ENCODE results near the gene ABLIM2. TPM values are rescaled to one million over a fixed set of nuclear protein-coding genes. Genes with fewer than 3 reads are reported as not detected.
"Not testable (repeated sequence)": the region's sequence is repeated elsewhere in the genome, so short reads cannot be mapped to it uniquely, and the experiment has no call there.

ABLIM2 gene
- total RNA-seq, 1 donor from 2014 or later, result 34.1 TPM

DNA sequence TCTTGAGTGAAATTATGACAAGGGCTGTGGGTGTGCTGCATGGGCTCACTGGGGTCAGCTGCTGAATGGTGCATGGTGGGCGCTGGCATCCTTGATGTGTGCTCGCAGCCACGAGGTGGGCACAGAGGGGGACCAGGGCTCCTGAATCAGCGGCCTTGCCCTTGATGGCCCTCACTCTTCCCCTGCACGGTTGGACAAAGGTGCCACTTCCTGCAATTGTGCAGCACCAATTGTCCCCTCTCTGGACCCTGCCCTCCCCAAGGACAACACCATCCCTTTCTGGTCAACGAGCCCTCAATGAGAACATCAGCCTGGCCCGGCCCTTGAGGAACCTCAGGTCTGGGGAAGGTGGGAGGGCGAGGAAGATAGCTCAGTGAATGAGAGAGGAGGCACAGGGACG is 16.1 kb downstream of the ABLIM2 start:
- no peak for DNase-seq (ENCODE audit: low spot score)

DNA sequence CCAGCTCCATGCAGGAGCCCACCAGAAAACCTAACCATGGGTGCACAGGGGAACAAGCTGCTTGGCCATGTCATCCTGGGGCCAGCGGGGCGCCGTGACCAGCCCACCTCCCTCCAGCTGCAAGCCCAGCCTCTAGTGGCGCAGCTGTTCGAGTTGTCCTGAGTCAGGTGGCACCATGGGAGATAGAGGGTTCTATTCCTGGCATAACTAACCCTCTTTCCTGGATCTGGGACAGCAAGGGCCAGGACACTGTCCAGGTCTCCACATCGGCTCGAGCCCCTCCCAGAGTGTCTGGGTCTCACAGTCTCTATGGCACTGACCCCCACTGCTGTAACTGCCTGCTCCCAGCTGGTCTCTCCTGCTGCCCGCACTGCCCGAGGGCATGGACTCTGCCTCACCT is 16.7 kb downstream of the ABLIM2 start:
- no peak for DNase-seq (ENCODE audit: low spot score)

DNA sequence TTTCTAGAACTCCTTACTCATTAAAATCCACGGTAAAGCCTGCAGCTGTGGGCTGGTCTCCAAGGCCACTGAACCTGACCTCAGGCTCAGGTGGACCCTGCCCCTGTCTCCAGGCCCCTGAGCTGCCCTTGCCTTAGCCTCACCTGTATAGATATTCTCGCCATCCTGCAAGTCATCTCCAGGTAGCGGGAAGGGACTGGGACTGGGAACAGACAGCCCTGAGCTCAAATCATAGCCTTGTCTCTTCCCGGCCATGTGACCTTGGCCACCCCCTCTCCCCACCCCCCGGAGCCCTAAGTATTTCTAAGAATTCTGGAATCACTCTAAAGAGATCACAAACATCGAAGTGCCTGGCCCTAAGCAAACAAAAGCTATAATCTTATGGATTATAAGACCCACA is 17.7 kb downstream of the ABLIM2 start:
- DNase-seq (ENCODE audit: low spot score), result no peak

DNA sequence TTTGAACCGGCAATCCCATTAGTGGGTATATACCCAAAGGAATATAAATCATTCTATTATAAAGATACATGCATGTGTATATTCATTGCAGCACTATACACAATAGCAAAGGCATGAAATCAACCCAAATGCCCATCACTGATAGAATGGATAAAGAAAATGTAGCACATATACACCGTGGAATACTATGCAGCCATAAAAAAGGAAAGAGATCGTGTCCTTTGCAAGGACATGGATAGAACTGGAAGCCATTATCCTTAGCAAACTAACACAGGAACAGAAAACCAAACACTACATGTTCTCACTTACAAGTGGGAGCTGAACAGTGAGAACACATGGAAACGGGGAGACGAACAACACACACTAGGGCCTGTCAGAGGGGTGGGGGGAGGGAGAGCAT is 18.9 kb downstream of the ABLIM2 start:
- not testable (repeated sequence) for DNase-seq (ENCODE audit: low spot score)

DNA sequence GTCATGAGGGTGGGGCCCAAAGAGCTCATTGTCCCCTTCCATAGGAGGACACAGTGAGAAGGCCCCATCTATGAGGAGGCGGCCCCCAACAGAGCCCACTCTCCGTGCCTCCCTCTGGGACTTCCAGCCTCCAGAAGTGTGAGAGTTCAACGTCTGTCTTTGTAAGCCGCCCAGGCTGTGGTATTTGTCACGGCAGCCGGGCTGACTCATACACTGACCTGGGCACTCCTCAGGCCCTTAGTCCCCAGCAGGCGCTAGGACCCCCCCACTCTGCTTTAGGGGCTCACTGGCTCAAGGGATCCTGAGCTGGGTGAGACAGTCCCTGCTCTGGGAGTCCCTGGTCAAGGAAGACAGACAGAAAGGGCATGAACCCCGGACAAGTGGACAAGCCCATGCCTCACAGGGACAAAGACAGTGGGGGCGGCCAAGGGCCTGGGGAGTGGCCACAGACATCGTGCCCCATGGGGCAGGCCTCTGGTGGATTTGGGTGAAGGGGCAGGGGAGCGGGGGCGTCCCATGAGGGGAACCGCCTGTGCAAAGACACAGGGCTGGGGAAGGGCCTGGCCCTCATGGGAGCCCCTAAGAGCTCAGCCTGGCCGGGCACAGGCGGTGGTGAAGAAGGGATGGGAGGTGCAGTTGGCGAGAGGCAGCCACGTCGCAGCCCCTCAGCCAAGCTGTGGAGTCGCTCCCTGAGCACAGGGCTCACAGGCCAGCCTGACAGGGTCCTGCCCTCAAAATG is 21.5 kb downstream of the ABLIM2 start:
- no peak for DNase-seq (ENCODE audit: low spot score)

DNA sequence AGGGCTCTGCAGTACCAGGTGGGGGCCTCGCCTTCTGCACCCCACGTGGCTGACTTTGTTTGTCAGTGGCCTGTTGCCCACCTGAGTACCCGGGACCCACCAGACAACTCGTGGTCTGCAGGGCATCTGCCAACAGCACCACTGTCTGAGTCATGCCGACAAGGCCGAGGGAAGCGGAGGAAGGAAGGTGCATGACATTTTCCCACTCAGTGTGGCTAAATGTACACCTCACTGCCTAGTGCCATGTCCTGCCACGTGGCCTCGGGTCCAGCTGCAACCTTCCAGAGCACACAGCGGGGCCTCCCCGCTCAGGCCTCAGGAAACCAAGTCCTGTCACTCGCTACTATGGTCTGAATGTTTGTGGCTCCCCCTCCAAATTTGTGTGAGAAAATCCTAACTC is 22.1 kb downstream of the ABLIM2 start:
- no peak for DNase-seq (ENCODE audit: low spot score)

DNA sequence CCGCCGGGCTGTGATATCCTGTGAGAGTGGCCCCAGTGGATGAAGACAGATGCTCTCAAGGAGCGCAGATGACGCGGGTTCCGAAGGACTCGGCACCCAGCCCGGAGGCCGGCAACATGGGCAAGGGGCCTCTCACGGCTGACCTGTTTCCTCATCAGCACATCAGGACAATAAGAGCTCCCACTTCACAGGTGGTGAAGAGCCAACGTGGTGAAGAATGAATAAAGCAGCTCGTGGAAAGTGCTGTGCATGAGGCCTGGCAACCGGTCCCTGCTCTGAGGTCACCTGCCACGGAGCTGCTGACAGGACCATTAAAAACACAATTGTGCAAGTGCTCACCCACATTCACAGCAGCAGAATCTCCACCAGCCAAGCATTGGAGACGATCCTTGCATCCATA is 22.9 kb downstream of the ABLIM2 start:
- no peak for DNase-seq (ENCODE audit: low spot score)

DNA sequence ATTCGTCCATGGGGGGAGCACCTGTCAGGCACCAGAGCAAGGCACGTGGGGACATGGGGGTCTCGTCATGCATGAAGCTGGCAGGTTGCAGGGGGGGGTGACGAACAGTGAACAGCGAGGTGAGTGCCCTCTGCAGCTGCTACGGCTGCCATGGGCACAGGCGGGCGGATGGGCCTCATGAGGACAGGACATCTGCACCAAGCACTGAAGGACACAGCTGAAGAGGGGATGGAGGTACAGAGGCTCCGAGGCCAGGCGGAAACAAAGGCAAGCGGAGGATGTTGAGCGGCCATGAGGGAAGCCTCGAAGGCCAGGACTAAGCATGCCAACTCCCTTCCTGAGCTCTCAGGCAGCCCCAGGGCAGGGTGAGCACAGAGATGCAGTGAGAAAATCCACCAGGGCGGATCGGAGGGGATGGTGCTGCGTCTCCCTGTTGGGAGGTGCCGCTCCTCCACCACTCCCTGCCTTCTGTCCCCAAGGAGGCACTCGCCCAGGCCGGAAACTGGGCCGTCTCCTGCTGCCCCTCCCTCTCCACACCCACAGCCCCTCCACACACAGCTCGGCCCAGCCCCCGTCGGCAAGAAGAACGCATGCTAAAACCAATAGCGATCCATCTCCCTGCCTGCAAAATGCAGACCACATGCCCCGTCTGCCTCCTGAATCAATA is 24.6 kb downstream of the ABLIM2 start:
- no peak for DNase-seq (ENCODE audit: low spot score)

DNA sequence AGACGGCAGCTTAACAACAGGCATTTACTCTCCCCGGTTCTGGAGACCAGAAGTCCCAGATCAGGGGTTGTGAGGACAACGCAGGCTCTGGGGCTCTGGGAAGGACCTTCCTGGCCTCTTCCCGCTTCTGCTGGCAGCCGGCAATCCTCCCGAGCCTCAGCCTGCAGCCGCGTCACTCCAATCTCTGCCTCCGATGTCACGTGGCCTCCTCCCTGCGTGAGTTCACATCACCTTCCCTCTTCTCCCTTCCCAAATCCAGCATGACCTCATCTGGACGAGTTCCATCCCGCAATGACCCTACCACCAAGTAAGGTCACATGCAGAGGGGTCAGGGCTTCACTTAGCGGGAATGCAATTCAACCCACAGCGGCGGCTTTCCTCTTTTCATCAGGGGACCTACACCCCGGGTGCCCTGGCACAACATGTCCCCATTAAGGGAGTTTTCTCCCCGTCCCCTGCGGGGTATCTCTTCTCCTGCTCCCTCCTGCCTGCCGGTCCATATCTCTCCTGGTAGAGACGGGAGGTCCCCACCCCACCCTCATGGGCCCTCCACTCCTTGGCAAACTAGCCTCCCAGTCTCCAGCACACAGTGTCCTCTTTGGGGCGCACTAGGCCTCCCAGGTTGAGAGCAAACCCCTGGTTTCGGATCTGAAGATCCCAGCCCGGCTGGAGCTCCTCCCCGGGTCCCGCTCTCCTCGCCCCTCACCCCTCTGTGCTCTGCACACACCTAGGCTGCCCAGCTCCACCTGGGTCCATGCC is 25.5 kb downstream of the ABLIM2 start:
- no peak for DNase-seq (ENCODE audit: low spot score)

DNA sequence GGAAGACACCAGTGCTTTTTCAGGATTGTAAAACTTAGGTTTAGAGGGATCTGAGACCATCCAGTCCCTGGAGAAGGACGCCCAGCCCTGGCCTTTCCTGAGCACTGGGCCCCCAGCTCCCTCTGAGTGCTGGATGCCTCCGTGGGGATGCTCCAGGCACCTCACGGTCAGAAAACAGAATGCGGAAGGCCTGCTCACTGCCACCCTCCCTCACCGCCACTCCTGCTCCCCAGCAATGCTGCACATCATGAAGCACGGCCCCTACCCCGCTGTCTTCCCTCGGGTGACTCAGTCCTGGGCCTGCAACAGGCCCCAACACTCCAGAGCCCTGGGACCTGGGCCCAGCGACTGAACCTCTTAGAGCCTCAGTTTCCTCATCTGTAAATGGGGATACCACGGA is 26.2 kb downstream of the ABLIM2 start:
- DNase-seq (ENCODE audit: low spot score), result no peak

DNA sequence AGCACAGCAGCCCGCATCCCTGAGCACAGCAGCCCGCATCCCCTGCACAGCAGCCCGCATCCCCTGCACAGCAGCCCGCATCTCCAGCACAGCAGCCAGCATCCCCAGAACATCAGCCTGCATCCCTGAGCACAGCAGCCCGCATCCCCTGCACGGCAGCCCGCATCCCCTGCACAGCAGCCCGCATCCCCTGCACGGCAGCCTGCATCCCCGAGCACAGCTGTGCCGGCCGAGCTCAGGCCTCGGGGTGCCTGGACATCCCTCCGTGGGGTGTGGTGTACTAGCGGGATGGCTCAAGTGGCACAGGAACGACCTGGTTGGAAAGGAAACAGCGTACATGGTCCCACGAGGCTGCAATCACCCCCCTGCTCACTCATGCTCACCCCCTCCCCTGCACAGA is 26.8 kb downstream of the ABLIM2 start:
- DNase-seq (ENCODE audit: low spot score), result no peak

DNA sequence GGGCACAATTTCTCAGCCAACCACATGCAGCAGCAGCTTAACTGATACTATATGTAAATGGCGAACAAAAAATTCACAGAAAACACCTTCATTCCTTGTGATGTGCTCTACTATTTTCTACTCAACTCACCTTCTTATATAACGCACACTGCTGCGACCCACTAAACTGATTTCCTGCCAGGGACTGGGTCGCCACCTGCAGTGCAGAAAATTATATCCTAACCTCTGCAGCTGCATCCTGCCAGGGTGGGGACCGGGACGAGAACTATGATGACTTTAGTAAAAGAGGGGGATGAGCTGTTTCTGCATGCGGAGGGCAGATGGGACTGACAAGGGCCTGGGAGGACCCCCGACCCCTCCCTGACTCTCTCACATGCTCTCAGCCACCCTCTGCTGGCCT is 27.4 kb downstream of the ABLIM2 start:
- no peak for DNase-seq (ENCODE audit: low spot score)

DNA sequence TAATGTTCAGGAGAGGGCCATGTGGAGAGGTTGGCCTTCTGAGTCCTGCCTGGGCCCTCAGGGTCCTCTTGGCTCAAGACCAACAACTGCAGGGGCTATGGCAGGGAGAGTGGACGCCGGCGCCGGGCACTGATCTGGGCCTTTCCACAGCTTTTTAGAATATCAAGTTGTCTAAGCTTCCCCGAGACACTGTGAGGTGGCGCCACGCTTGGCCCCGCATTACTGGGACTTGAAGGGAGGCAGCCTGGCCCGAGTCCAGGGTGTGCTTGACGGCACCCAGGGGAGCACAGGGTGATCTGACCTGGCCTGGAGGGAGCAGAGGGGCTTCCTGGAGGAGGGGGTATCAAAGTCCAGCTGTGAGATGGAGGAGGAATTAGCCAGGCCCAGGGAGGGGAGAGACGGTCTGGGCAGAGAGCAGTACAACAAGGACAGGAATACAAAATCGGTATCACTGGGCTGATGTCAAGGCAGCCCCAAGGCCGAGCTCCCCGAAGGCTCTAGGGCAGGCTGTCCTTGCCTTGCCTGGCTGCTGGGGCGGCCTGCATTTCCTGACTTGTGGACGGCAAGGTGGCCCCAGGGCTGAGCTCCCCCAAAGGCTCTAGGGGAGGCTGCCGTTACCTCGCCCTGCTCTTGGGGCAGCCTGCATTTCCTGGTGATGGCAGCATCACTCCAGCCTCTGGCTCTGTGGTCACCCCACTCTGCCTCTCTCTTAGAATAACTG is 28.1 kb downstream of the ABLIM2 start:
- no peak for DNase-seq (ENCODE audit: low spot score)

DNA sequence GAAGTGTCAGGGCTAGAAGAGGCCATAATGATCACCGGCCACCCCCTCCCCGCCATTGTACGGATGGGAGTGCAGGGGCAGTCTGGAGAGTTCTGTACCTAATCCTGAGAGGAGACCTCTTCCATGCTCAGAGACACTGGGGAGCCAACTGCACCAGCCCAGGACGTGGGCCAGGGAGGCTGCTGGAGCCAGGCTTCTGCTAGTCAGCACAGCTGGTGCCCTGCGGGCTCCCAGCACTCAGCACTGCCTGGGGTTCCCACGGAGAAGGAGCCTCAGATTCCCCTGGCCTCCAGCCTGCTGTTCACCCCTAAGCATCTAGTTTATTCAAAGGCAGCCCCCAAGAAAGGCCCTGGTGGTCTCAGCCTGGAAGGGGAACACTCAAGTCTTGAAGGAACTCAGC is 28.8 kb downstream of the ABLIM2 start:
- DNase-seq (ENCODE audit: low spot score), result no peak

DNA sequence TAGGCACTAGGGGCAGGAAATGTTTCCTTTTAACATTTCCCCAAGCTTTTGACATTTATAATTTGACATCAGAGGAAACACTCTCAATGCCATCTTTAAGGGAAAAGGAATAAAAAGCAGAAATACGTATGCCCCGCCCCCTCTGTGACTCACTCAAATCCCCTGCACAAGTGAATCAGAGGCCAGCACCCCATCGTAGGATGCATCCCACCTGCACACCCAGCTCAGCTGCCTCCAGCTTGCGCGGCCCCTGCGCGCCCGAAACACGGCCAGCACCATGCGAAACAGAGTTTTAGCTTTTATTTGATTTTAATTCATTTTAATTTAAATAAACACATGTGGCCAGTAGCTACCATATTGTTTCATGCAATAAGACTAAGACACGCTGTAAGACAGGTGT is 29.5 kb downstream of the ABLIM2 start:
- DNase-seq (ENCODE audit: low spot score), result no peak

DNA sequence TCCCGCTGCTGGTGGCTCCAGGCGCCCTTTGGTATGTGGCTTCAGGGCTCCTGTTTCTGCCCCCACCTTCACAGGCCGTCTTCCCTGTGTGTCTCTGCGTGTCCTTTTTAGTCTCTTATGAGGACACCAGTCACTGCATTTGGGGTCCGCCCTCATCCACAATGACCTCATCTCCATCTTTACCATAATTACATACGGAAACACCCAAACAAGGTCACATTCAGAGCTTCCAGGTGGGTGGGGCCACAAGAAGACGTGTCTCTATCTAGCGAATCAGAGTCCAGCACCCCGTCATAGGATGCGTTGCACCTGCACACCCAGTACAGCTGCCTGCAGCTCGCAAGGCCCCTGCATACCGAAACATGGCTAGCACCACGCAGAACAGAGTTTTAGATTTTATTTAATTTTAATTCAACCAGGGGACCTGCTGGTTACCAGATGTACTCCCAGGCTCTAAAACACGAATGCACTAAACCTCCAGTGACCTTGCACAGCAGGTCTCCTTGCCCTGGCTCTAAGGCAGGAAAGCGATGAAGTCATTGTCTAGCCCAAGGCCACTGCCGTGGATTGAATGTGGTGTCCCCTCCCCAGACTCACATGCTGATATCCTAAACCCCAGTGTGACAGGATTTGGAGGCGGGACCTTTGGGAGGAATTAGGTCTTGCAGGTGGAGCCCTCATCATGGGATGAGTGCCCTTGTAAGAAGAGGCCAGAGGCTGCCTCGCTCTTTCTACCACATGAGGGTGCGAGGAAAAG is 30.3 kb downstream of the ABLIM2 start:
- DNase-seq (ENCODE audit: low spot score), result no peak

DNA sequence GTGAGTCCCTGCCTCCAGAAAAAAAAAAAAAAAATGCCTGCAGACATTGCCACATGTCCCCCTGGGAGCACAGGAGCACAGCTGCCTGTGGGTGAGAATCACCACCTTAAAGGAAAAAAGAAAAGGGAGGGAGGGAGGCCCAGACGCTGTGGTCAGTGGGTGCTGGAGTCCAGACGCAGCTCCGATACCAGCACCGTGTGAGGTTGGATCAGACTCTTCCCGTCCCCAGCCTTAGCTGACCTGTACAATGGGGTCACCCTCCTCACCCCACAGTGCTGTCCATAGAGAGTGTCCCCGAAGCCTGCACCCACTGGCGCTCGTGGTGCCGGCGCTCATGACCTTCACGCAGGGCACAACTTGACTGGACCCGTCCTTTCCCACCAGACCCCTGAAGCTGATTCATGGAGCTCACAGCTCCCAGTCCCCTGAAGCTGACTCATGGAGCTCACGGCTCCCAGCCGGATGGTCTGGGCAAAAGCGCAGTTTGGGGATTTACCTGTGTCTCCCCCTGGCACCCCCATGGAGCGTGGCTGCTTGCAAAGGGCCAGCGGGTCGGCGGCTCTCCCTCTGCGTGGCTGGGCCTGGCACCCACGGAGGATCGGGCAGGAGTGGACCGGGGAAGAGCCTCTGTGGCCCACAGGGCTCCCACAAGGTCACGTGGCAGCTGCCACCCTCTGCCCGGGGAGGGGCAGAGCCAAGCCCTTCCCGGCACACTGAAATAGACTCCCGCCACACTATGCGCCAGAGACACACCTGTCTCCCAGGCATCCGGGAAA is 31.4 kb downstream of the ABLIM2 start:
- no peak for DNase-seq (ENCODE audit: low spot score)

DNA sequence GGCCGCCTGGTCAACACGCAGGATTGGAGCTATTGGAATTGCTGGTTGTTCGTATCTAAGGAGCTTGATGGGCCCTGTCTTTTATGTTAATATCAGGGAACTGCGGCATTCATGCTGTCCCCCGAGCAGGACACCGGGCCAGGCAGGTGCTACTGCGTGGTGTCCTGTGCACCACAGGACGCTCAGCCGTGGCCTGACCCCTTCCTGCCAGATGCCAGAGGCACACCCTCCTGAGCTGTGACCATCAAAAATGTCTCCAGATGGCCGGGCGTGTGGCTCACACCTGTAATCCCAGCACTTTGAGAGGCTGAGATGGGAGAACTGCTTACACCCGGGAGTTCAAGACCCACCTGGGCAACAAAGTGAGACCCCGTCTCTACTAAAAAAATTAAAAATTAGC is 32.1 kb downstream of the ABLIM2 start:
- no peak for DNase-seq (ENCODE audit: low spot score)

DNA sequence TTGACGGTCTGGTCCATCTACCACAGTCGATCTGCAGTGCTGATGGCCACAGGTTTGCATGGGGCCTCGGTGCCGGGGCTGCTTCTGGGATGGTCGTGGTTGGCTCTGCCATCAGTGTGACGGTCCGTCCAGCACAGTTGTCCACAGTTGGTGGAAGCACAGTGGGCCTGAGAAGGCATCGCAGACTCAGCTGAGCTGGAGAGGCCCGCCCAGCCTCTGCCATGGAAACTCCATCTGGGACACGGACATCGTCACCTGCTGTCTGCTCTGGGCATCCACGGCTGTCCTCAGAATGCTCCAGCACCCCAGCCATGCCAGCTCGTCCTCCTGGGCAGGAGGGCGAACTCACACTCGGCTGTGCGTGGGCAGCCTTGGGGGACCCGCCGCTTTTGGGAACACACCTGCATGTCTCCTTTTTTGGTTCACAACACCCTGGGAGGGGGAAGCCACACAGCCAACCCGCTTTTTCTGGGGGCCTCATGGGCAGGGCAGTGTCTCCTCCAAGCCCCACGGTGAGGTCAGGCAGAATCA is 33.0 kb downstream of the ABLIM2 start:
- no peak for DNase-seq (ENCODE audit: low spot score)

DNA sequence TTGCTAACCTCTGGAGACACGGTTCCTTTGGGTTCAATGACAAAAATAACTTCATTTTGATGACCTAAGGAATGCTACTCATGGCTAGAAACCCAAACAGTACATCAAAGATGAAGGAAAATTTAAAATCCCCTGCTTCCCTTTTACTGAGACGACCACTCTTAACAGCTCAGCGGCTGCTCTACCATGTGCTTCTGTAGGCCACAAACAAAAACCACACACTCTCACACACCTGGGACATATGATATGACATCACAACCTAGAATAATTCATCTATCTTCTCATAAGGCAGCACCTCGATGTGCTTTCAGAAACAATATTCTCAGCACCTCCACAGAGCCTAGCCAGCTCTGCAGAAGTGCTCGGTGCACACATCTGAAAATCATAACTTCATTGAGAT is 34.7 kb downstream of the ABLIM2 start:
- DNase-seq (ENCODE audit: low spot score), result no peak

Data from mesenteric fat pad (tissue), 1 donor.